Sigmoid colon (tissue), 7 donors: ENCODE data around the gene ZNF777. TPM values are rescaled to one million over a fixed set of nuclear protein-coding genes. Genes with fewer than 3 reads are reported as not detected.

Experiments used
- DNase-seq: peaks from one replicate; pipeline ENCODE4 v3.0.0-alpha.2; 2019
- H3K27ac ChIP-seq, 4 donors: fragments of 200-600 bp; sonication (generic); one replicate each; pipeline ENCODE4 v1.5.1; 2016 to 2019; ENCODE audit warnings: mild to moderate bottlenecking in 1 of 4
- H3K27me3 ChIP-seq, 3 donors: fragments of 200-600 bp; sonication (generic); one replicate each; pipeline ENCODE4 v1.5.1; 2019; ENCODE audit warnings: mild to moderate bottlenecking in 1 of 3
- H3K36me3 ChIP-seq, 4 donors: fragments of 200-600 bp; sonication (generic); one replicate each; pipeline ENCODE4 v1.5.1; 2016 to 2019
- H3K4me1 ChIP-seq, 4 donors: fragments of 200-600 bp; sonication (generic); one replicate each; pipeline ENCODE4 v1.5.1; 2017 to 2019
- H3K4me3 ChIP-seq, 4 donors: fragments of 200-600 bp; sonication (generic); one replicate each; pipeline ENCODE4 v1.5.1; 2017 to 2019; ENCODE audit warnings: mild to moderate bottlenecking in 2 of 4, moderate library complexity in 1 of 4
- H3K9me3 ChIP-seq, 4 donors: fragments of 200-600 bp in 3 of 4; sonication (generic) in 3 of 4; one replicate each; pipeline versions ENCODE4 v1.5.1 to v1.6.1; 2013 to 2019
- EP300 ChIP-seq, 4 donors: sonication (generic); formaldehyde crosslinking; IDR thresholded peaks; one replicate each; pipeline ENCODE4 v1.6.1; 2017; ENCODE audit warnings: antibody characterized with exemption in 4 of 4
- POLR2A ChIP-seq, 2 donors: fragments of 450-650 bp; IDR thresholded peaks; one replicate each; pipeline ENCODE4 v1.6.1; 2016; ENCODE audit warnings: antibody characterized with exemption in 2 of 2, mild to moderate bottlenecking in 2 of 2, moderate library complexity in 2 of 2
- POLR2AphosphoS5 ChIP-seq, 4 donors: sonication (generic); formaldehyde crosslinking; IDR thresholded peaks; one replicate each; pipeline ENCODE4 v1.6.1; 2017; ENCODE audit warnings: antibody characterized with exemption in 4 of 4
- WGBS, 2 donors: extraction: QIAGEN DNeasy Blood & Tissue Kit; methylation state at CpG; one replicate each; pipeline ENCODE4 v1.1.7; 2013; 5-methylcytosine and 5-hydroxymethylcytosine counted together
- intact Hi-C: fragments of 100-400 bp; cut with DNase I; formaldehyde crosslinking; loops from one replicate; pipeline ENCODE4 v1.15.1; 2023
- polyA plus RNA-seq, 3 donors: library from polyadenylated mRNA; stranded (reverse); fragments of 200-250 nt; gene quantifications; one replicate each; pipeline ENCODE4 v1.2.3, GENCODE V29; 2013
- total RNA-seq, 4 donors: library from RNA; depleted of rRNA; stranded (reverse); fragments of >200 nt; gene quantifications; one replicate each; pipeline ENCODE4 v1.1.0, GENCODE V29; 2016
- TF ChIP-seq, protein P1 (sequence below), 4 experiments: fragments of 450-650 bp in 3 of 4; fragments of 200-600 bp in 1 of 4; IDR thresholded peaks; one replicate each; pipeline ENCODE4 v1.5.1; 2016 to 2019; ENCODE audit warnings: antibody characterized with exemption in 4 of 4, mild to moderate bottlenecking in 3 of 4, moderate library complexity in 2 of 4
- donor health status: healthy with polysubstance abuse.
- donor health status: Bipolar disorder and iron deficiency.
- donor health status: healthy.

The ZNF777 gene
- total and polyA plus RNA-seq, 7 donors = 4.2 to 8.8 (median 6.6) TPM

DNA sequence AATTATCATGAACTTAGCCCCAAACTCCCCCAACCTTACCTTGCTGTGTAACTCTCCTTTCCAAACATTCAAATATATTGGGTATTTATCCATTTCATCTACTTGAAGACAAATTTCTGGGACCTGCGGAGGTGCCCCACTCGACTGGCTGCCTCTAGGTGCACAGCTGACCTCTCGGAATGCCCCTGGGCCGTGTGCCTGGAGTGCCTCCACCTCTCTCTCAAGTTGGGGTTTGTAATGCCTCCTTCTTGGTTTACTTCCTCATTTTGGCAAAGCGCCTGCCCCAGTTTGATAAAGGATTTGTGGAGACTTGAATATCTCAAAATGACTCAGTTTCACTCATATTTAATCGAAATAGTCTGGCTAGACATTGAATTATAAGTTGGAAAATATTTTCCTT lies 16.6 kb downstream of the ZNF777 start:
- intact Hi-C loops = no loop called here

DNA sequence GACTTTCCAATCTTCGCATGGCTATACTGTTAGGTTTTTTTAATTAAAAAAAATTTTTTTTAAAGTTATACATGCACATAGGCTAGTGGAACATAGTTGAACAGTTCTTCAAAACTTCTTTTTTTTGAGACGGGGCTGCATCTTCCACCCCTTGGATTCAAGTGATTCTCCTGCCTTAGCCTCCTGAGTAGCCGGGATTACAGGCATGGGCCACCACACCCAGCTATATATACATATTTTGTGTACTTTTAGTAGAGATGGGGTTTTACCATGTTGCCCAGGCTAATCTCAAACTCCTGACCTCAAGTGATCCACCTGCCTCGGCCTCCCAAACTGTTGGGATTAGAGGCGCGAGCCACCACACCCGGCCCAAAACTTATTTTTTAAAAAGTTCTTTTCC lies 17.3 kb downstream of the ZNF777 start:
- intact Hi-C loops = no loop called here
- DNase-seq = no peak
- Histone ChIP-seq H3K36me3 (peaks cover 5 to 49% (median 24%) of the 10 kb centered on the region in 4 donors), H3K4me3 (no peak overlapping the region), H3K27me3 (no peaks in the 10 kb centered on the region), H3K9me3 (no peaks in the 10 kb centered on the region), H3K27ac (no peak overlapping the region), H3K4me1 (no peaks in the 10 kb centered on the region)
- 86 to 93% methylated on average over 7 of the region's 7 CpGs for WGBS, 2 donors
- TF ChIP-seq, protein P1, sequence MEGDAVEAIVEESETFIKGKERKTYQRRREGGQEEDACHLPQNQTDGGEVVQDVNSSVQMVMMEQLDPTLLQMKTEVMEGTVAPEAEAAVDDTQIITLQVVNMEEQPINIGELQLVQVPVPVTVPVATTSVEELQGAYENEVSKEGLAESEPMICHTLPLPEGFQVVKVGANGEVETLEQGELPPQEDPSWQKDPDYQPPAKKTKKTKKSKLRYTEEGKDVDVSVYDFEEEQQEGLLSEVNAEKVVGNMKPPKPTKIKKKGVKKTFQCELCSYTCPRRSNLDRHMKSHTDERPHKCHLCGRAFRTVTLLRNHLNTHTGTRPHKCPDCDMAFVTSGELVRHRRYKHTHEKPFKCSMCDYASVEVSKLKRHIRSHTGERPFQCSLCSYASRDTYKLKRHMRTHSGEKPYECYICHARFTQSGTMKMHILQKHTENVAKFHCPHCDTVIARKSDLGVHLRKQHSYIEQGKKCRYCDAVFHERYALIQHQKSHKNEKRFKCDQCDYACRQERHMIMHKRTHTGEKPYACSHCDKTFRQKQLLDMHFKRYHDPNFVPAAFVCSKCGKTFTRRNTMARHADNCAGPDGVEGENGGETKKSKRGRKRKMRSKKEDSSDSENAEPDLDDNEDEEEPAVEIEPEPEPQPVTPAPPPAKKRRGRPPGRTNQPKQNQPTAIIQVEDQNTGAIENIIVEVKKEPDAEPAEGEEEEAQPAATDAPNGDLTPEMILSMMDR (IDR thresholded peaks at IDR 0.05) = no peak
- TF ChIP-seq POLR2A (IDR thresholded peaks at IDR 0.05) (no peak), POLR2AphosphoS5 (IDR thresholded peaks at IDR 0.05) (no peak), EP300 (IDR thresholded peaks at IDR 0.05) (no peak)

More for the DNA sequence above, 16.6 kb downstream of the ZNF777 start:
- no peaks in the 10 kb centered on the region for H3K27me3 ChIP-seq
- no peaks in the 10 kb centered on the region for H3K4me1 ChIP-seq
- H3K4me3 ChIP-seq = no peak overlapping the region
- no peak overlapping the region for H3K27ac ChIP-seq
- H3K36me3 ChIP-seq = peaks cover 12 to 57% (median 31%) of the 10 kb centered on the region in 4 donors
- H3K9me3 ChIP-seq = no peaks in the 10 kb centered on the region
- DNase-seq = no peak
- TF ChIP-seq EP300 (IDR thresholded peaks at IDR 0.05) (no peak), POLR2AphosphoS5 (IDR thresholded peaks at IDR 0.05) (no peak), POLR2A (IDR thresholded peaks at IDR 0.05) (no peak)
- TF ChIP-seq, protein P1 (IDR thresholded peaks at IDR 0.05) = no peak
- 87 to 95% methylated on average over 6 of the region's 6 CpGs for WGBS, 2 donors

DNA sequence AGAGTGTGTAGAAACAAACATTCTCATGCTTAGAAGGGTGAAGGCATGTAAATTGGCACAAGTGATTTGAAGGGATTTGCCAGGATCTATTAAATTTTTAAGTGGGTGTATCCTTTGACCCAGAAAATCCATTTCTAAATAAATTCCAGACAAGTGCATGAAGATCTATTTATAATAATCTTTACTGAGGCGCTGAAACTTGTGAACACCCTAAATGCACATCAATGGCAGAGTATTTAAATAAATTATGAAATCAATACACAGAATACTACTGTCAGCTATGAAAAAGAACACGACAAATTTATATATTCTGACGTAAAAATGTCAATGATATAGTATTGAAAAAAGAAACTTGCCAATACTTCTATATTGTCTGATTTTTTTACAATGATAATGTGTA lies 17.9 kb downstream of the ZNF777 start:
- no peak for TF ChIP-seq POLR2AphosphoS5 (IDR thresholded peaks at IDR 0.05)
- TF ChIP-seq EP300 (IDR thresholded peaks at IDR 0.05) = no peak
- no peak for TF ChIP-seq POLR2A (IDR thresholded peaks at IDR 0.05)
- TF ChIP-seq, protein P1 (IDR thresholded peaks at IDR 0.05) = no peak
- no peaks in the 10 kb centered on the region for H3K27me3 ChIP-seq
- H3K36me3 ChIP-seq = peaks cover 5 to 44% (median 24%) of the 10 kb centered on the region in 4 donors
- no peak overlapping the region for H3K4me3 ChIP-seq
- no peak overlapping the region for H3K27ac ChIP-seq
- H3K9me3 ChIP-seq = no peaks in the 10 kb centered on the region
- DNase-seq = no peak
- intact Hi-C loops = no loop called here
- WGBS, 2 donors = 75 to 83% methylated on average over 3 of the region's 3 CpGs
- H3K4me1 ChIP-seq = no peaks in the 10 kb centered on the region

DNA sequence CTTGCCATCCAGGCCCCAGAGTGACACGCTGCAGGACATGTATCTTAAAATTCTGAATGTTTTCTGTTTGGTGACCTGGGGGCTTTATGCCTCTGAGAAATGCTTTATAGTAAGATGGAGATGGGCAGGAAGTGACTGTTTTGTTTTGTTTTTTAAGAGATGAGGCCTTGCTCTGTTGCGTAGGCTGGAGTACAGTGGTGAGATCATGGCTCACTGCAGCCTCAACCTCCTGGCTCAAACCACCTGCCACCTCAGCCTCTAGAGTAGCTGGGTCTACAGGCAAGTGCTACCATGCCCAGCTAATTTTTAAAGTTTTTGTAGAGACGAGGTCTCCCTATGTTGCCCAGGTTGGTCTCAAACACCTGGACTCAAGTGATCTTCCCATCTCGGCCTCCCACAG lies 20.6 kb downstream of the ZNF777 start:
- Histone ChIP-seq H3K36me3 (peaks cover 2 to 33% (median 10%) of the 10 kb centered on the region in 4 donors), H3K4me1 (no peaks in the 10 kb centered on the region), H3K9me3 (no peaks in the 10 kb centered on the region), H3K4me3 (no peak overlapping the region), H3K27me3 (no peaks in the 10 kb centered on the region), H3K27ac (no peak overlapping the region)
- 80 to 83% methylated on average over 4 of the region's 4 CpGs for WGBS, 2 donors
- TF ChIP-seq EP300 (IDR thresholded peaks at IDR 0.05) (no peak), POLR2A (IDR thresholded peaks at IDR 0.05) (no peak), POLR2AphosphoS5 (IDR thresholded peaks at IDR 0.05) (no peak)
- TF ChIP-seq, protein P1 (IDR thresholded peaks at IDR 0.05) = no peak
- intact Hi-C loops = no loop called here
- DNase-seq = no peak

DNA sequence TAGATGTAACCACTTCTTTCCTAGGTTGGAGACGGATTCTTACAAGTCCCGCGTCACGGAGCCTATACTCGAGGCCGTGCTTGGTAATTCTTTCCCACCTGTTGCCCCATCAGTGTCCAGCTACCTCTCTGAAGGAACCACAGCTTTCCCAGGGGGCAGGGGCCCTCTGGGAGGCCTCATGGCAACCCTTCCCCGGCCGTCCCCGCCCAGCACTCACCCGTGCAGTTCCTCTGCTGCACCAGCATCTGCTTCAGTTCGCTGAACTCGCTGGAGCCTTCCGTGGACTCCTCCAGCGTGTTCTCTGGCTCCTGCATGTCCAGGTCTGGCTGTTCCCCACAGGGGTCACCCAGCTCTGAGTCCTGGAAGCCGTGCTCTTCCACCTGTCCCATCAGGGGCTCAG lies 24.5 kb downstream of the ZNF777 start:
- WGBS, 2 donors = 95% methylated on average over 15 of the region's 15 CpGs
- intact Hi-C loops = no loop called here
- TF ChIP-seq EP300 (IDR thresholded peaks at IDR 0.05) (no peak), POLR2AphosphoS5 (IDR thresholded peaks at IDR 0.05) (no peak), POLR2A (IDR thresholded peaks at IDR 0.05) (no peak)
- TF ChIP-seq, protein P1 (IDR thresholded peaks at IDR 0.05) = no peak
- Histone ChIP-seq H3K4me3 (no peak overlapping the region), H3K27ac (no peak overlapping the region), H3K9me3 (no peaks in the 10 kb centered on the region), H3K36me3 (peaks cover 17 to 52% (median 23%) of the 10 kb centered on the region in 4 donors), H3K4me1 (no peaks in the 10 kb centered on the region), H3K27me3 (no peaks in the 10 kb centered on the region)
- no peak for DNase-seq
